OCI-LY3 (cell line): ENCODE results near the gene LAMA4.

Experiments
- EZH2phosphoT487 ChIP-seq: fragments of 200-600 bp; shearing (Covaris generic); IDR thresholded peaks from 2 replicates; pipeline ENCODE4 v1.6.1; 2018; ENCODE audit warnings: antibody characterized with exemption, mixed run types, low read depth
- TF ChIP-seq, protein P1 (sequence below): fragments of 200-600, 300-600 bp; sonication (generic); IDR thresholded peaks from 2 replicates; pipeline ENCODE4 v1.5.1; 2014; ENCODE audit warnings: antibody characterized with exemption, low read length, low read depth

DNA sequence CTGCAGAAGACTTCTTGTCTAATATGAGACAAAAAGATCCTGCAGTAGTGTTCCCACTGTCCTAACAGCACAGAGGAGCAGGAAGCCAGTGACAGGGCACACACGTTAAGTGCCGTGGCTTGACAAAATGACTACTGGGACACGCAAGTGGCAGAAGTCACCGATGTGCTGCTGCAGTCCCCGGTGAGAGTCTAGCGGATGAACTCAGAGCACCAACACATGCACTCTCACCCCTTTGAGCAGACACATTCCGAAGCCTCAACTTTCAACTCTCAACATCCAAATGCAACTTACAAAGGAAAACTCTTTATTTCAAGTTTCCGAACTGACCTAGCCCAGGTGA is 898 bp downstream of the LAMA4 start:
- TF ChIP-seq, protein P1, sequence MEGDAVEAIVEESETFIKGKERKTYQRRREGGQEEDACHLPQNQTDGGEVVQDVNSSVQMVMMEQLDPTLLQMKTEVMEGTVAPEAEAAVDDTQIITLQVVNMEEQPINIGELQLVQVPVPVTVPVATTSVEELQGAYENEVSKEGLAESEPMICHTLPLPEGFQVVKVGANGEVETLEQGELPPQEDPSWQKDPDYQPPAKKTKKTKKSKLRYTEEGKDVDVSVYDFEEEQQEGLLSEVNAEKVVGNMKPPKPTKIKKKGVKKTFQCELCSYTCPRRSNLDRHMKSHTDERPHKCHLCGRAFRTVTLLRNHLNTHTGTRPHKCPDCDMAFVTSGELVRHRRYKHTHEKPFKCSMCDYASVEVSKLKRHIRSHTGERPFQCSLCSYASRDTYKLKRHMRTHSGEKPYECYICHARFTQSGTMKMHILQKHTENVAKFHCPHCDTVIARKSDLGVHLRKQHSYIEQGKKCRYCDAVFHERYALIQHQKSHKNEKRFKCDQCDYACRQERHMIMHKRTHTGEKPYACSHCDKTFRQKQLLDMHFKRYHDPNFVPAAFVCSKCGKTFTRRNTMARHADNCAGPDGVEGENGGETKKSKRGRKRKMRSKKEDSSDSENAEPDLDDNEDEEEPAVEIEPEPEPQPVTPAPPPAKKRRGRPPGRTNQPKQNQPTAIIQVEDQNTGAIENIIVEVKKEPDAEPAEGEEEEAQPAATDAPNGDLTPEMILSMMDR: no peak
- TF ChIP-seq EZH2phosphoT487: no peak
